GF-D8 (cell line): ENCODE results near the gene SUSD1.
"Not testable (repeated sequence)": the region's sequence is repeated elsewhere in the genome, so short reads cannot be mapped to it uniquely, and the experiment has no call there.

ENCODE experiments used
- DNase-seq: peaks from one replicate; lab custom pipeline; 2025; lab: John Stamatoyannopoulos, UW

Gene SUSD1

DNA sequence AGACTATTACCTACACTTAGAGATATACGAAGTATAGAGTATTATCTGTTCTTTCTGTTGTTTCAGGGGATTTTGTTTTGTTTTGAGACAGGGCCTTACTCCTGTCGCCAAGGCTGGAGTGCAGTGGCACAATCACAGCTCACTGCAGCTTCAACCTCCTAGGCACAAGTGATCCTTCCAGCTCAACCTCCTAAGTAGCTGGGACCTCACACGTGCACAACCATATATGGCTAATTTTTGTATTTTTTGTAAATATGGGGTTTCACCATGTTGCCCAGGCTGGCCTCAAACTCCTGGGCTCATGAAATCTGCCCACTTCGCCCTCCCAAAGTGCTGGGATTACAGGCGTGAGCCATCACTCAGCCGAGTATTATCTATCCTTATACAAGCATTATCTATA is 45.9 kb downstream of the SUSD1 start:
- DNase-seq, result no peak

DNA sequence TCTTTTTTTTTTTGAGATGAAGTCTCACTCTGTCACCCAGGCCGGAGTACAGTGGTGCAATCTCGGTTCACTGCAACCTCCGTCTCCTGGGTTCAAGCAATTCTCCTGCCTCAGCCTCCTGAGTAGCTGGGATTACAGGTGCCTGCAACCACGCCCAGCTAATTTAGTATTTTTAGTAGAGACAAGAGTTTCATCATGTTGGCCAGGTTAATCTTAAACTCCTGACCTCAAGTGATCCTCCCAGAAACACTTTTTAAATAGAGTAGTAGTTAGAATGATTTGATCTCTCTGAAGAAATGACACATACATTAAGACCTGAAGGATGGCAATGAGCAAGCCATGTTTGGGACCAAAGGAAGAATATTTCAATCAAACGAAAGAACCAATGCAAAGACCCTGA is 46.7 kb downstream of the SUSD1 start:
- not testable (repeated sequence) for DNase-seq

DNA sequence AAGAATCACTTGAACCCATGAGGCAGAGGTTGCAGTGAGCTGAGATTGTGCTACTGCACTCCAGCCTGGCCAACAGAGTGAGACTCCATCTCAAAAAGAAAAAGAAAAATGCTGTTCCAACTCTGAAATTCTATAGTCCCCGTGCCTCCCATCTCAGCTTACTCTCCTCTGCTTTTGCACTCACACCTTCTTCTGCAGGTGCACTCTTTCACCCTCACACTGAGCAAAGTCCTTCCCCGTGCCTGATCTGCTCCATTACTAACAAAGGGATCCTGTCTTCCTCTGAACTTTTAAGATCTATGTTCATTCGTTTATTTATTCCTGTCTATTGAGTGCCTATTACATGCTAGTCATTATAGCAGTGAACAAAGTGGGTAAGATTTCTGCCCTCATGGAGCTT is 47.8 kb downstream of the SUSD1 start:
- no peak for DNase-seq

DNA sequence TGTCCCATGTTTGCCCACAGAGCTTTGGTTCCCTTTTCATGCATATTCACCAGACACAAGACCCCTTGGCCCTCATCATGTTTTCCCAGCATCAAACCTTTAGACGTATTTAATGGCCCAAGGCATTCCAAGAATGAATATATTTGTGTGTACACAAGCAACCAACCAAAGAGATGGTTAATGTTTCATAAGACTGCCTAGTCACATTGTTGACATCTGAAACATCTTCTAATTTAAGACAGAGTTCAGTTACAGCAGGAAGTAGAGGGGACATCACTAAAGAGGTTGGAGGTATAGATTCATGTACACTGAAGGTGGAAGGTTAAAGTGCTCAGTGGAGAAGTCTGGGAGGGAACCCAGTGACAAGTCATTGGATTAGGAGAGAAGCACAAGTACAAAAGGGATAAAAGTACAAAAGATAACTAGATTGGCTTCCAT is 49.1 kb downstream of the SUSD1 start:
- no peak for DNase-seq

DNA sequence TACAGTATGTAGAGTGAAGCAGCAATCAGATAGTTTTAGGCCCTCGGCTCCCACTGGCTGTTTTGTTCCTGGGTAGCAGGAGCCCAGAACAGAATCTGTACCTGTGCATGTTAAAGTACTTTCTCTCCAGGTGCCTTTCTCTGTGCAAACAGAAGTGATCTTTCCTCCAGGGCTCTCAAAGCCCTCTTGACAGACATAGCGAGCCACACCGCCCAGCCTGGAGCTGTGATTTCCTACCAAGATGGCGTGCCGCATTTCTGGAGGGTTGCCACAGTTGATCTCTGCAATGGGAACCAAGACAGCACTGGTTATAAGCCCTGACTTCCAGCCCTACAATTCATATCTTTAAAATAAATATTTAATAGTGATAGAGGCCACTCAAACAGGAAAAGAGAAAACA is 50.9 kb downstream of the SUSD1 start:
- DNase-seq, result no peak

DNA sequence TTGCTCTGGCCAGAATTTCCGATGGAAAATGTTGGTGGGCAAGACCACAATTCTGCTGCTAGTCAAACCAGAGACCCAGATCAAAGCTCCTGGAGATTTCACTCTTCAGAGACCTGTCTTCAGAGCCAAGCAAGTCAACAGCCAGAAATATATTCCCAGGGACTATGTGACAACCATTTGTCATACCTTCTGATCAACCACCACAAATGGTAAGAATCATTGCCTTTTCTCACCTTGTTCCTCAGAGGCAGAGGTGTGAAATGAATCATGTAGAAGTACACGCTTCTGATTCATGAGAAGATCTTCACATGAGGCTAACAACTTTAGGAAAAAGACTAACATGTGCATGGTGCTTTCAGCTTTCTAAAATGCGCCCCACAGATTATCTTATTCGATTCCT is 53.5 kb downstream of the SUSD1 start:
- no peak for DNase-seq

DNA sequence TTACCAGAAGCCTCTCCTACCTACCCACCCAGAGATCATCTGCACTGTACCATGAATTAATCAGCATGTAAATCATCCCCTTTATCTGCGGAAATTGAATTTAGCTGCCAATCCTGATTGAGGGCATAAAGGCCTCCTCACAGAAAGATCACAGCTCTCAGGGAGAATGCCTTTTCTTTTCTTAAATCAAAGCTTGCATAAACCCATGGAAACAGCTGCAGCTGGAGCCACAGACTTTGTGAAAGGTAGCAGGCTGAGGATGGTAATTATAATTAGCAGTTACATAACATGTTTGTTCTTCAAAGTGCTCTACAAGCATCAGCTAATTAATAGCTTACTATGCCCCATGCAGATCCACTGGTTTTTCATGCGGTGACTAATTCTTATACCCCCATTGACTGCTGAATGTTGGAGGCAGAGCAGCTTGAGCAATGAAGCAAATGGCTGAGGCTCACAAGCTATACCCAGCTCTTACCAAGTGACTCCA is 54.6 kb downstream of the SUSD1 start:
- DNase-seq, result no peak

DNA sequence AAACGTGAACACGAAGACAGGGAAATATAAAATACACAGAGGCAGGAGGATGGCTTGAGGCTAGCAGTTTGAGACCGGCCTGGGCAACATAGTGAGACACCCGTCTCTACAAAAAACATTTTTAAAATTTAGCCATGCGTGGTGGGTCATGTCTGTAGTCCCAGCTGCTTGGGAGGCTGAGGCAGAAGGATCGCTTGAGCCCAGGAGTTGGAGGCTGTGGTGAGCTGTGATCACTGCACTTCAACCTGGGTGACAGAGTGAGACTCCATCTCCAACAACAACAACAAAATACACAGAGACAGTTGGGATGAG is 55.1 kb downstream of the SUSD1 start:
- DNase-seq, result no peak

DNA sequence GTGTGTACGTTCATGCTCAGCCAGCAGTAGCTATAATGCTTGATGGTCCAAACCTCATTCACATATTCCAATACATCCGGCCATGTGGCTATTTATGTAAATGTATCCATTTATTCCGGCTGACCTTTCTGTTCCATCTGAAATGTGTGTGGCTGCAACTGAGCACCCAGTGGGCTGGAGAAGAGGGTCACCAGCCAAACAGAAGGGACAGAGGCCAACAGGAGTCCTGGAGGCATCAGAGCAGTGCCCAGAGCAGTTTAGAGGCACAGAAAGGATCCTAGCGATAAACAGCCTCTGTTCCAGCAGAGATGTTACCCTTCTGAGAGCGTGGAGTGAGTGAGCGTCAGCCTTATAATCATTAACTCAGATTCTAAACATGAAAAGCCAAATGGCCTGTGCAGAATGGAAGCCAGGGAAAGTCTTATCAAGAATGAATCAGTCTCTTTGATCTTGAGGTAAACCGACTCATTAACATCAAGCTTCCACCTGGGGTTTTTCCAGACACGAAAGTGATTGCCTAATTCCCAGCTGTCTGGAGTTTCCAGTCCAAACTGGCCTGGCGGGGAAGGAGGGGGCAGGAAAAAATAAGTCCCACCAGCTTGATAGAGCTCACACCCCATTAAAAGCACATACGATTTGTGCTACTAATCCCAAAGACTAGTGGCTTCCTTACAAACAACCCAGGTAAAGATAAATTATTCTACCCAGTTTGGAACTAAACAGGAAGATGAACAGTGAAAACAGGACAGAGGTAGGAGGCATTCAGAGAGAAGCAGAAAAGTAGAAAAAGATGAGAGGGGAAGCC is 55.7 kb downstream of the SUSD1 start:
- DNase-seq, result no peak

DNA sequence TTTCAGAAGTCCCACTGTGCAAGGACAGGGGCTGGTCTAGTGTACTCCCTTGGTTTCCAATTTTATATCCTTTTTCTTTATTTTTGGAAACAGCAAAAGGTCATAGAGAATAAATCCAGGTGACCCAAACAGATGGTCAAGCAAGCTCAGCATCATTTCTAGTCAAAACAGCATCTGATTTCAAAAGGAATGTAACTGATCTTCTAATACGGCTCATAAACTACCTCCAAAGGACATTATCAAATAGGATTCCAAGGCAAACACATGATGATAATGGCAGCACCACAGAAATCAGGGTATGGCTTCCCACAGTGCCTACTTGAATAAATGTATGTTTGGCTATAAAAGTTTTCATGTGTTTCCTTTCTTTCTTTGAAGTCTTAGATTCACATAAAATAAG is 57.1 kb downstream of the SUSD1 start:
- no peak for DNase-seq

DNA sequence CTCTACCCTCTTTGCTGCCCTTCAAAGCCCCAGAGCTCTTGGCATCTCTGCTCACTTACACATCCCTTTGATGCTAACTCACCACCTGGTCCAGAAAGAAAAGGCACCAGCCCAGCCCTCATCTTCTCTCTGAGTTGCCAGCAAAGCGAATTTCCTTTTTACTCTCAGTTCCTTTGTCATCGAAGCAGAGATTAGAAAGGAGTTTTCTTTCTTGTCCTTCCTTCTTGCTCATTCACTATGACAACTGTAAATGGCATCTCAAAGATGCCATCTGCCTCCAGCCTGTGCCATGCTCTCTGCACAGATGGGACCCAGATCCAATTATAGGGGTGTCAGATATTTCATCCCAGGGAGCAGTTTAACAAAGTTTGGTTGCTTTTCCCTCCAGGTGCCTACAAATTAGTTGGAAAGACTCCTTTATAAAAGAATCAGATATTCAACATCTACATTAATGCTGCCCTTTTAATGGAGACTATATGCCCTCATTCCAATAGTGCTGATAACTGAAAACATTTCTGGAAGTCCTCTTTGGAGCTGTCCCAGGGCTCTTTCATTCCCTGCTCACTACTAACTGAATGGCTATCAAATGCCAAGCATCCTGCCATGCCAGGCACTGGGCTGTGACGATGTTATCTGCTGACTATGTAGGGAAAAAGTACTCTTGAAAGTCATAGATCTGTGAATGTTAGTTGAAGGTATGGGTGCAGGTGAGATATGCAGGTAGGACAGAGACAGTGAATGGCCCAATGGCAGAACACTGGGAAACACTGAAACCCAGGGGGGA is 58.9 kb downstream of the SUSD1 start:
- DNase-seq, result no peak

DNA sequence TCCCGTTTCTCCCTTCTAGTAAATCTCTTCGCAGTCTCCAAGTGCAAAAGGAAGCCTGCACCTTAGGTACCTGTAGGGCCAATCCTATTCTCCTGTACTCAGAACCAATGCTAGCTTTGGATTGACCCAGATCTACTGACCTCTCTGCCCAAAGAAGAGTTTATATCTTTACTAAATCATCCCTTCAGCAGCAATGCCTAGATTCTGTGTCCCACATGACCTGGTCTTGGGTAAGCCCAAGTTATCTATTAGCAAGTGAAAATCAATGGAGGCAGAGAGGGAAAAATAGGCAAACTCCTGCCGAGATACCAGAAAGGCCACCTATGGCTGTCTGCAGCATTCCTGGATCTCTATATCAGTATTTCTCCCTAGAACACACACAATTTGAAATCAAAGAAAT is 60.0 kb downstream of the SUSD1 start:
- DNase-seq, result no peak

DNA sequence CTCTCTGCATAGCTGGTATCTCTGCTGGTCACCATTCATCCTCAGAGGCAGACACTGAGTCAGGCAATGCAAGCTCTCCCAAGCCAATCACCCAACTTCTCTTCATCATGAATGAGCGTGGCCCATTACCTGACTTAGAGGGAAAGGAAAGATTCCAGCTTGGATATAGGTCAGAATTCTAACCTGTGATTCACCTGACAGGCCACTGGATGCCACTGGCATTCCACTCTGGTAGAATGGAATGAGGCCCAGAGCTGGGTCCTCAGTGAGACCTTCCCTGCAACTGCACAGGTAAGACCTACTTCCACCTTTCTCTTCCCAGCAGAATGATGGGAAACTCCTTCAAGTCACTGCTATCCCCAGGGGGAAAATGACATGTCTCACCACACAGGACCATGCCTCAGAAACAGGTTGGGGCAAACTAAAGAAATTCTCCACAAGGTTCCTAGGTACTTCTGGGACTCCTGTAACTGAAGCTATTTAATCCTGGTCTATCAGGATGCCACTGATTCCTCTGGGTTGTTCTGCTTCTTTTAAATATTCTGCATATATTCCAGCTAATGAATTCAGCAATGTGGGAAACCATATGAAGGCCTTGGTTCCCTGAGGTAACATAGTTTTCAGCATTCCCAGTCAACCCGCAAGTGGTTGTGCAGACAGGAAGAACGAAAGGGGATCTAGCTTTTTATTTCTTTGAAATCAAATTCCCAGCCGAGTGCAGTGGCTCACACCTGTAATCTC is 62.0 kb downstream of the SUSD1 start:
- no peak for DNase-seq

DNA sequence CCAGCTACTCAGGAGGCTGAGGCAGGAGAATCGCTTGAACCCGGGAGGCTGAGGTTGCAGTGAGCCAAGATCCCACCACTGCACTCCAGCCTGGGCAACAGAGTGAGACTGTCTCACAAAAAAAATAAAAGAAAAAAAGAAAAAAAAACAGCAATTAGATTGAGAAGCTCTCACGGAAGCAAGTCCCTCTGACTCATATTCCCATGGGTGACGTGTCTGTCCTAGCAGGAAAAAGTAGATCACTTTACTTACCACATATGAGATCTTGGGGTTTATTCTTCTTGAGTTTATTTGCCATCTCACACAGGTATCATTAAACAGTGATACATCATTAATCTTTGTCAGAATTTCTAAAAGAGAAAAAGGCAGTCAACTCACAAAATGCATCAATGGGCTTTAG is 62.6 kb downstream of the SUSD1 start:
- DNase-seq, result no peak

DNA sequence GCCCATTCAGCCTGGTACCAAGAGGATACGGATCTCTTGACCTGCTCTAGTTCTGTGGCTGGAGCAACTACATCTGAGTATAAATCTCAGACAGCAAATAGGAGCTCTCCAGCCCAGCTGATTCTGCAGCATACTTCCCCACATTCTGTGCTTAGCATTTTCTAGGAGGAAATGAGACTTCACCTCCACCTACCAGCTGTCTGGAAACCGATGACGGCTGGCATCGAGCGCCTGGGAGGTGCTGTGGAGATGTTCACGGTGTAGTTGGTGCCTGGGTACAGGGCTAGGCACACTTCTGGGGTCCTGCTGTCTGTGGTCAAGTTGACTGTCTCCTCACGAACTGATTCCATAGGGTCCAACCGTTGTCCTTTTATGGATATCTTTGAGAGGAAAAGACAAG is 63.6 kb downstream of the SUSD1 start:
- DNase-seq, result no peak

DNA sequence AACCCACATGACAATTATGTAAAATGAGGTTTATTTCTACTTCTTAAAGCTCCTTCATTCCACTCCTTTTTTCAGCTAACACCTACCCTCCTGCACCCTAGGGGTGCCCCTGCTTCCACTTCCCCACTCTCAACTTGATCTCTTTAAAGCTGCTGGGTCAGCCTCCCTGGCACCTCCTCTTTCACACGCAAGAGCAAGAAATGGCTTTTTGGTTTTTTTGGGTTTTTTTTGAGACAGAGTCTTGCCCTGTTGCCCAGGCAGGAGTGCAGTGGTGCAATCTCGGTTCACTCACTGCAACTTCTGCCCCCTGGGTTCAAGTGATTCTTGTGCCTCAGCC is 64.4 kb downstream of the SUSD1 start:
- DNase-seq, result no peak

DNA sequence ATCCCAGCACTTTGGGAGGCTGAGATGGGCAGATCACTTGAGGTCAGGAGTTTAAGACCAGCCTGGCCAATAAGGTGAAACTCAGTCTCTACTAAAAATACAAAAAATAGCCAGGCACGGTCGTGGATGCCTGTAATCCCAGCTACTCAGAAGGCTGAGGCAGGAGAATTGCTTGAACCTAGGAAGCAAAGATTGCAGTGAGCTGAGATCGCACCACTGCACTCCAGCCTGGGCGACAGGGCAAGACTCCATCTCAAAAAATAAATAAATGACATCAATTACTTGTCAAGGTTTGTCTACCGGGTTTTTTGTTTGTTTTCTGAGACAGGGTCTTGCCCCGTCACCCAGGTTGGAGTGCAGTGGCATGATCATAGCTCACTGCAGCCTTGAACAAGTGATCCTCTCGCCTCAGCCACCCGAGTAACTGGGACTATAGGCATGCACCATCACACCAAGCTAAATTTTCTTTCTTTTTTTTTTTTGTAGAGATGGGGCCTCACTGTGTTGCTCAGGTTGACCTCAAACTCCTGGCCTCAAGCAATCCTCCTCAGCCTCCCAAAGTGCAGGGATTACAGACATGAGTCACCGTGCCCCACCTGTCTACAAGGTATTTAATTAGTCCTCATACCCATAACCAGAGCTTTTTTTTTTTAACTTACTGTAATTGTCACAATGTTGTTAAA is 64.9 kb downstream of the SUSD1 start:
- no peak for DNase-seq

DNA sequence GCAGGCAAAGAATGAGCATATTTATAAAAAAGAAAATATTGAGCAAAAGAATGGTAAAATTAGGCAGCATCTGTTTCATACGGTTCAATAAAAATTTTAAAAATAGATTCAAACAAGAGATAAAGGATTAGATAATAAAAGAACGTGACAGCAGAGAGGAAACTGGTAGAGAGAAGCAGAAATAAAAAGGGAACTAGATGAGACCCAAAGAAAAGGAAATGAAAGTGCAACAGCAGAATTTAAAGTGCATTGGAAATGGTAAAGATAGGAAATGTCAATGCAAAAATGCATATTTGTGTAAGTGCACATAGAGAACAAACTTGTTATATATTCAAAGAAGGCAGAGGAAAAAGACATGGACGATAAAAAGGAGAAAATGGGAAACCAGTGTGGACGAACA is 70.2 kb downstream of the SUSD1 start:
- peak; percentile 49 for DNase-seq

DNA sequence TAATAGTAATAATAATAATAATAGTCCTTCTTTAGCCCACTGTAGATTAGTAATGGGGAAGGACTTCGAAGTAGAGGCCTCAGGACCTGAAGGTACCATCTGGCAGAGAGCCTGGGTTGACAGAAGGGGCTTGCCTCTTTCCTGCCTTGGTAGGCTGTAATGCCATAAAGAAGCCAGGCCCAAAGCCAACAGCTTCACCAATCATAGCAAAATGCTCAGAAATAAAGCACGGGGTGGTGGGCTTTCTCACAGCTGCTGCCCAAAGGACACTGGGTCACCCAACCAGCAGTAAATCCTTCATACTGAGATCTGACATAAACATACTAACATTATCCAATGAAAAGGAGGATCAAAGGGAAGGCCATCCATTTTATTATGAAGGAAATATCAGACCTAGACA is 70.7 kb downstream of the SUSD1 start:
- no peak for DNase-seq

DNA sequence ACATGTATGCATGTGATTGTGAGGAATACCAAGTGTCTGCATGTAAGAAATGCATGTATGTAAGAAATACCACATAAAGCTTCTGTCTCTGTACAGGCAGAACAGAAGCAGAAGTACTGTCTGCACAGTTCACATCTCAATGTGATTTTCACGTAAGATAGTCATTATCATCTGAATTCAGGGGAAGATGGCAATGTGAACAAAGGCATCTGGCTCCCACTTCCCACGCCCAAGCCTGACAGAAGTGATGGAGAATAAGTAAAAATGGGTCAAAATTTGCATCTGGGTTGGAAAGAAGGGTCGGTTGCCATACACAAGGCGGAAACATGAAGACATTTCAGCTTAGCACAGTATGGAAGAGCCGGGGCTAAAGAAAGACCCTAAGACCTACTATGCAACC is 71.7 kb downstream of the SUSD1 start:
- DNase-seq, result no peak

DNA sequence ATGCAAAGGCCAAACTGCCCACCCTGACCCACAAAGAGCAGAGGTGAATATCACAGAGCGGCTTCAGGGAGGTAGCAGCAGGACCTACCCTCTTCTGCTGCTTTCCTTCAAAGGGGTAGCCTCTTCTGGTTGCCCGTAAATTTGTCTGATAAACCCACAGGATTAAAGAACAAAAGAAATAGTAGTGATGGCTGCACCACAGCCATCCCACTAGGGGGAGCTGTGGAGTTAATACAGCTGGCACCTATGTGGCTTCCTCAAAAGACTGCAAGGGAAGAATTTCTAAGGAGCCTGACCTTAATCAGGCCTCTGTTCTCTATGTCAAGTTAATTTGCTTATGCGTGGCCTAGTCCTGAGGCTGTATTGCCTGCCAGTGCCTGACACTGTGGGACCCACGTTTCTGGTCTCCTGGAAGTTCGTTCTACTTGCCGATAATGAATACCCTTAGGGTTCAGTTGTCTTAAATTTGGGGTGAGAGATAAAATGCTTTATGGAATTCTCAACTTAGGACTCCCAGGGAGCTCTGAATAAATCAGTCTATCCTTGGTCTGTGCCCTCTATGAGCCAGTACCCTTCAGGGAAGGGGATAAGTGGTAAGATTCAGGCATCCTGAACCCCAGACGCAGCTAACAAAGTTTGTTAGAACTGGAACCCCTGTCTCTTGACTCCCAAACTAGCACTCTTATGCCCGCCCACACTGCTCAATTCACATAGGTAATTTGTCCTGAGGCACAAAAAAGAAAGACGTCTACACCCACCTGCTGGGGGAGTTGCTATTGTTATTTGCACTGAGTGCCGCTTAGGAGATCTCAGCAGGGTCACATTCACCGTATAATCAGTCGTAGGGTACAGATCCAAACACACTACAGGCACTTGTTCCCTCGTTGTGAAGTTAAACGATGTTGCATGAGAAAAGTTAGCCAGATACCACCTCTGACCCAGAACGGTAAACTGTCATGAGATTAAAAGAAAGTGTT is 77.1 kb downstream of the SUSD1 start:
- DNase-seq, result peak; percentile 71
